Right hindlimb (tissue), 1 donor: ENCODE results near the gene LDB3.

Source experiments
- DNase-seq: peaks from one replicate; pipeline ENCODE4 v3.0.0-alpha.2; 2018

The LDB3 gene

DNA sequence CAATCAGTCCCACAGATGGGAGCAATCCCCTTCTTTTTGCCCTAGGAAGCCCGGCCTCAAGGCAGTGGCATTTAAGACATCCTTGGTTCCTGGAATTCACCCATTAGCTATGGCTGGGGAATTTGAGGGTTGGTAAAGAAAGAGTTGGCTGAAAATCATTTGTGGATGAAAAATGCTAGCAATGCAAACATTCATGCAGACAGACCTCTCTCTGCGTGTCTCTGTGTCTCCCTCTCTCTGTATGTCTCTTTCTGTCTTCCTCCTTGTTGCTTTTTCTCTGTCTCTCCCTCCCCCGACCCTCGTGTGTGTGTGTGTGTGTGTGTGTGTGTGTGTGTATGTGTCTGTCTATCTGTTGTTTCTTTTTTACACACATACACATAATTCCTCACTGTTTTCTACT, 19.4 kb downstream of the LDB3 start:
- DNase-seq: no peak

DNA sequence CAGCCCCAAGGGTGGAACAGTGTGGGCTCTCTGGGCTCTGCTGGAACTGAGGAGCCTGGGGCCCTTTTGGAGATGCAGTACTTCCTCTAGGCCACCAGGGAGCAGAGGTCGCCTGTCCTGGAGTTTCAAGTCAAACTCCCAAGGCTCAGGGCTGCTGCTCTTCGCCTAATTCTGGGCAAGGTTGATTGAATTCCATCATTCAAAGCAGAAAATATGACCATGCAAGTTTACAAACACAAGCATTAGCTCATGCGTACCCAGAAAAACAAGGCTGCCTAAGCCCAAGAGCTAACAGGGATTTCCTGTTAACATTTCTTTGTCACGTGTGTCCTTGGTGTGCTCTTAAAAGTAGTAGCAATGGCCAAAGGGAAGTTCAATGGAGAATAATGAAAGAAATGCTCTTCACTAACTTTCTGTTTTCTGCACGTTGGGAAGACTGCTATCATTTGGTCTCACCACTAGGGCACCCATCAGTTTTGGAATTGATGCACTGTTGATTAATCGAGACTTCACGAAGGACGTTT, 20.1 kb downstream of the LDB3 start:
- no peak for DNase-seq

GRCh38 chr10:86689146-86689545, 20.8 kb downstream of the LDB3 start:
- DNase-seq: no peak

GRCh38 chr10:86690231-86690630, 21.9 kb downstream of the LDB3 start:
- DNase-seq: no peak

- DNase-seq: no peak
These were observed 22.4 kb downstream of the LDB3 start for GRCh38 chr10:86690657-86691084.

DNA sequence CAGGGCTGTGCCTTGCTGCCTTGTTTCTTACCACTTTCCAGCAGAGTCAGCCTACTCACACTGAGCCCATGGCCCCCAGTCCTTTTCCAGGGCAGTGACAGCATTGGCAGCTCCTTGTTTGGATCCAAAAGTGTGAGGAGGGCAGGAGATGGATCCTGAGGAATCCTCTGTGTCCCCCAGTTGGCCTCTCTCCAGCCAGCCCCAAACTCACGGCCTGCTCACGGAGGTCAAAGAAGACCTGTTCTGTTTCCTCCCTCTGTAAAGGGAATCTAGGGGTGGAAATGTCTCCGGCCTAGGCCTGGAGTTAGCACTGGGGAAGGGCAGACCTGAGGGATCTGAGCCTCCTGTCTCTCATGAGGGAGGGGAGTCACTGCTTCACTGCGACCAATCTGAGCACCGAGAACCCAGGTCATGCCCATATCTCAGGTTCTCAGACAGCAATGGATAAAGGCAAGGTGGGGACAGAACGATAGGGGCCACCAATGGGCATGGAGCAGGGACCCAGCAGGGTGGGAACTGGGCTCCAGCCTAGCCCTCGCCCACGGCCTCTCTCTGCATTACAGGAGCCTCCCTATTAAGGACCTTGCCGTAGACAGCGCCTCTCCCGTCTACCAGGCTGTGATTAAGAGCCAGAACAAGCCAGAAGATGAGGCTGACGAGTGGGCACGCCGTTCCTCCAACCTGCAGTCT, 23.2 kb downstream of the LDB3 start:
- DNase-seq: no peak

GRCh38 chr10:86692023-86692514, 23.8 kb downstream of the LDB3 start:
- DNase-seq: no peak

DNA sequence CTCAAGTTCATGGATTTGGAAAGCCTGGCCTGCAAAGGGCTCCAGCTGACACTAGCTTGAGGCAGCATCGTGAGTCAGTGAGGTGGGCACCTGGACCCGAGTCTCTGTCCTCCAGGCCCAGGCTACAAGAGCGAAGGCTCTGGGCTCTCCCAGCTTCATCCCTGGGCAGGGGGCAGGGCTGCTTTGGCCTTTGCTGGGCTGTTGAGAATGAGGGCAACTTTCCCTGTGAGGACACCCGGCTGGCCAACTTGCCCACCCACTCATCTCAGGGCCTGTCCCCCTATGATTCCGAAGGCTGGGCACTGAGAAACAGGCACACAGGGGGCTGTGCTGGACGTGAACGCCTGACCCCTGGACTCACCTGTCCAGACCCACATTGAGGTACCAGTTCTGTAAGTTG, 24.4 kb downstream of the LDB3 start:
- no peak for DNase-seq

- DNase-seq: no peak
These were observed 25.0 kb downstream of the LDB3 start for GRCh38 chr10:86693275-86693674.

- DNase-seq: peak; percentile 72
These were observed 25.5 kb downstream of the LDB3 start for GRCh38 chr10:86693721-86694369.

DNA sequence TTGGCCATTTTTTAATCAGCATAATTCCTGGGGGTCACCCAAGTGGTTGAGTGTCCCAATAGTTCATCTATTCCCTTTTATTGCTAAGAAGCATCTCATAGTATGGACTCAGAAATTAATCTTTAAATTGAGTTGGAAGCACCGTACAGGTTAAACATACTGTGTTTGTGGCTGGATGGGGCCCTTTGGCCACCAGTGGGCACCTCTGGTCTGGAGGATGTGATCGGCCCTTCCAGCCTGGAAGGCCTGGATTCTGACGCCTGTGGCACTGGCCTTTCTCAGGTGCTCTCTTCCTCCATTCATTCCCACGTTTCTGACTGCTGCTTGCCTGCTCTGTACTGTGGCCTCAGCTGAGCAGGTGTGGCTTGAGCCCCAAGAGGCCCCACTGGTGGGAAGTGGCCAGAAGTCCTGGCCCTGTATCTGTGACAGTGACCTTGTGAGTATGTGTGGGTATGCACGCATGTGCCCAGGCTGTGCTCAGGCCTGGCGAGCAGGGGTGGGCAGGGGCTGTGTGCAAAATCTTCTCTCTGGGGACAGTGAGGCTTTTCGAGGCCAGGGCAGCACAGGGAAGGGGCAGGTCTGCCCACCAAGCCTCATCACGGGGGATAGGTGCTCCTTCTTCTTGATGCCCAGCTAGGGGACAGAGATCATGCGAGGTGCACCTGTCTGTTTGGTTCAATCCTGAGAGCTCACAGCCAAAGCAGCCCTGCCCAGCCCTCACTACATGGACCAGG, 30.1 kb downstream of the LDB3 start:
- DNase-seq: no peak

DNA sequence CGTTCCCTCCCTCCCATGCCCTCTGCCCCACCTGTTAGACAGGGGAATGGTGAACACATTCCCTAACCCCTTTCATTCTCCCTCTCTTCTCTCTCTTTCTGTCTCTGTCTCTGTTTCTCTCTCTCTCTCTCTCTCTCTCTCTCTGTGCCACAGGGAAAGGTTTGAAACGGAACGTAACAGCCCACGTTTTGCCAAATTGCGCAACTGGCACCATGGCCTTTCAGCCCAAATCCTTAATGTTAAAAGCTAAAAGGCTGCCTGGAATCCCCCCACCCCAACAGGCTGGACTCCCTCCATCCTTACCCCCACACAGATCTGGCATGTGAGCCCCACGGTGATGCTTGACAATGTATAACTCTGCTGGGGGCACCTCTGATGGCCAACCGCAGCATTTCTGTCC, 30.8 kb downstream of the LDB3 start:
- no peak for DNase-seq

GRCh38 chr10:86699541-86699940, 31.2 kb downstream of the LDB3 start:
- no peak for DNase-seq

DNA sequence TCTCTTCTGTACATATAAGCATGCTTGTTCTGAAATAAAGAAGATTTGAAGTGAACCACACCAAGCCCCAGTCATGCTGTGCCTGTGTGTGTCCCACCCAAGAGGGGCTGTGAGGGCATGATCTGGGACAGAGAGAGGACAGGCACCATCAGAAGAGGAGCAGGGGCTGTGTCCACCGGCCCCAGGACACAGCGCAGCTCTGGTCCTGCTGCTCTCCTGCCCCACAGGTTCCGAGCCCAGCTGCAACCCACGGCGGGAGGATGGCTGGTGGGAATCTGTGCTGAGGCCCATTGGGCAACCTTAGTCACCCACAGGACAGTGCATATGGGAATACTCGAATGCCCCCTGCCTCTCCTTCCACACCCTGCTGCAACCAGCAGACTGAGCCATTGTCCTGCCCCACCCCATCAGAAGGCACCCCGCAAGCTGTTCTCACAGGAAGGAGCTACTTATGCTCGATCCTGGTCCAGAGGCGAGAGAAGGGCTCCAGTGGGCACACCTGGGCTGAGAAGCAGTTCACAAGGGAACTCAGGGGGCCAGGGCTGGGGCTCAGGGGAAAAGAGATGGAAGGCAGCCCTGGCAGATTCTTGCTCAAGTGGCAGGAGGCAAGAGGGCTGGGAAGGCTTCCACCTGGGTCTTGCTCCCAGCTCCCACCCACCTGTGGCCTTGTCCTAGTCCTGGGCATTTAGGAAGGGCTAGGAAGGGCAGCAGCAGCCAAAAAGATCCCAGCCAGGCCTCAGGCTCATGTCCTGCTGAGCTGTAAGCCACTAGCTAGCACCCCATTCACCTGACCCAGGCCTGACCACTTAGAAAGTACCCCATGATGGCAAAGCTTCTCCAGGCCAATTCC, 31.9 kb downstream of the LDB3 start:
- no peak for DNase-seq

GRCh38 chr10:86700851-86701617, 32.7 kb downstream of the LDB3 start:
- DNase-seq: no peak

DNA sequence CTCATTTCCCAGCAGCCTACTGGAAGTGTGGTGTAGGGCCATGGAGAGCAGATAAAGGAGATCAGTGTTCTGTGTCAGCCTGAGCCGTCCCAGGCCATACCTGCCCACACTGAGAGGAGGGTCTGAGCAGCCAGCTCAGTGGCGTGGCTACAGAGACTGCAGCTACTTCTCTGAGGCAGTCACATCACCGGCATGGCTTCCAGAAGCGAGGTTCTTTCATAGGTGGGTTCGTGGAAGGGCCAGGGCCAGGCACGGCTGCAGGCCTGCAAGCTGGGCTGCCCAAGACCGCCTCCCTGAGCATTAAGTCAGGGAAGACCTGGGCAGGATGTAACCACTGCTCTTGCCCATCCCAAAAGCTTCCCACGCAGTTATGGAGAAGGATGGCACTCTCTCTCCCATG, 34.9 kb downstream of the LDB3 start:
- DNase-seq: no peak

DNA sequence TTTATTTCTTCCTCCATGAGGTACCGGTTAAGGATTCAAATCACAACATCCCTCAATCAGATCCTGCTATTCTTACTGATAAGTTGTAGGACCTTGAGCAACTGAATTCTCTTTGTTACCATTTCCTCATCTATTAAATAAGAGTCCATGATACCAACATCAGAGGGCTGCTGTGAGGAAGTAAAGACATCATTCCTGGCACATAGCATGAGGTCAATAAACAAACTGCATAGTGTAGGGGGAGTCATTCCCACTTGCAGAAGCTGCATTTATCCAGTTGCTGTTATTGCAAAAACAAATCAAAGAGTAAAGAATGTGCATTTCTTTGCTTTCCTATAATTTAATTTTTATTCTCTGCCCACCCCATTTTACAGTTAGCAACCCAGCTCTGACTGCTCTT, 36.8 kb downstream of the LDB3 start:
- DNase-seq: no peak

DNA sequence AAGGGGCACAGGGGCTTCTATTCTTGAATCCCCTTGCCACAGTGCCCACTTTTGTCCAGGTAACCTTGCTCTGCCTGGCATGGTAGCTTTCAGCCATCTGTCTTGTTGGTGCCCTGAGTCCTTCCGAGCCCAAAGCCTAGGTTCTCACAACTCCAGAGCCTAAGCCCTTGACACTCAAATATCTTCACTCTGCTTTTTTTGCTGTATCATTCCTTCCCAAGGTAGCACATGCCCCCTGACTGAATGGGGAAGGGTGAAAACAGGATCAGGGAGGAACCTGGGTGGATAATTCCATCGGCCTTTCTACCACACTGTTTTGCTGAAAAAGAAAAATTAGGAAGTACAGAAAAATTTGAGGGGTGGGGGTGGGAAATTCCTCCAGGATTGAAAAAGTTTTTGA, 37.6 kb downstream of the LDB3 start:
- no peak for DNase-seq

- DNase-seq: no peak
These were observed 38.1 kb downstream of the LDB3 start for GRCh38 chr10:86706401-86706841.

DNA sequence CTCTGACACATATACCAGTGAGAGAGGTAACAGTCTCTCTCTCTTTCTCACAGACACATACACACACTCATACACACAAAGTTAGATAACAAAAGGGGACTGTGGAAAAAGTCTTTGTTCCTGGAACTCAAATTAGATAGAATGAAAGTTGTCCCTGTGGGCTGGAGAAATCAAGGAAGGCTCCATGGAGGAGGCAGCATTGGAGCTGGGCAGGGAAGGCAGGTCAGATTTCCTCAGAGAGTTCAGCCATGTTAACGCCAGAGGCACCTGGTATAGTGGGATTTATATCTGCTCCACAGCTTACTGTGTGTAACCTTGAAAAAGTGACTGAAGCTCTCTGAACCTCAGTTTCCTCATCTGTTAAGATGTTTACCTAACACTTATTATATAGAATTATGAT, 38.7 kb downstream of the LDB3 start:
- DNase-seq: no peak

DNA sequence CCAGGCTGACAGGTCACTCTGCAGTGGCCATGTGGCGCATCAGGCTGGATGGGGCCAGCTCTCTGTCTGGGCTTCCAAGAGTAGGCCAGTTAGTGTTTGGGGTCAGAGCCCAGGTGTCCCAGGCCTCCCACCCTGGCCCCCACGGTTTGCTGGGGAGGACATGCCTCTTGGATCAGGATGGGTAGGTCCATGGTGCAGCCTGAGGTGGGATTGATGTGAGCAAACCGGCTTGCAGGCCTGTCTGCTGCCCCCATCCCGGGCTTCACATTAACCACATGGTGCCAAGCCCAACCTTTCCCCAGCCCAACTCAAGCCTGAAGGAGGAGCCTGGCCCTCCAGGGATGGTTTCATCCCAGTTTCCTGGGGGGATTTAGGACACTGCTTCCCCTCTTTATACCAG, 39.2 kb downstream of the LDB3 start:
- DNase-seq: no peak
